Kidney capillary endothelial cell (primary cell): ENCODE results near the gene SLF1.

ENCODE experiments used
- DNase-seq: peaks from one replicate; pipeline ENCODE4 v3.0.0-alpha.2; 2018; ENCODE audit warnings: low spot score

The SLF1 gene

DNA sequence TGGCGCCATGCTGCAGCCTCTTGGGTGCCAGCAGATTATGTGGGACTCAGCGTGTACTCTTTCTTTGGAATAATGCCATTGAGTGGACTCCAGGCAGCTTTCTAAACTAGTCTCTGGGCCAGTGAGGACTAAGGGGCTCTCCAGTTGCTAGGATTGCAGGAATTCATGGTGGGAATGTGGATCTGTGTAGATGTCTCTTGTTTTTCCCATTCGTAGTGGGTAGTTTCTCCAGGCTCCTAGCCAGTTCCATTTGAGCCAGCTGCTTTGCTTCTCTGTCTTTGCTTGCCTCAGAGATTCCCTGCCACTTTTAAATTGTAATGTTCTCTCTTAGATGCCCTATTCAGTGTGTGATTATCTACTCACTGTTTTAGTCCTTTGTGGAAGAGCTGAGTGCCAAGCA lies 42.6 kb downstream of the SLF1 start:
- DNase-seq: no peak

DNA sequence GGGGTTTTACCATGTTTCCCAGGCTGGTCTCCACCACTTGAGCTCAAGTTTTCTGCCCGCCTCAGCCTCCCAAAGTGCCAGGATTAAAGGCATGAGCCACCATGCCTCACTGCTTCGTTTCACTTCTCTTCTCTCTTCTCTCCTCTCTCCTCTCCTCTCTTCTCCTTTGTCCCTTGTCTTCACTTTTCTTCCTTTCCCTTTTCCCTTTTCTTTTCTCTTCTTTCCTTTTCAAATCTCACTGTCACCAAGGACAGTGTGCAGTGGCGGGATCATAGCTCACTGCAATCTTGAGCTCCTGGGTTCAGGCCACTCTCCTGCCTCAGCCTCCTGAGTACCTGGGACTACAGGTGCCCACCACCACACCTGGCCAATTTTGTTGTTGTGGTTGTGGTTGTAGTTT lies 49.5 kb downstream of the SLF1 start:
- DNase-seq: no peak

DNA sequence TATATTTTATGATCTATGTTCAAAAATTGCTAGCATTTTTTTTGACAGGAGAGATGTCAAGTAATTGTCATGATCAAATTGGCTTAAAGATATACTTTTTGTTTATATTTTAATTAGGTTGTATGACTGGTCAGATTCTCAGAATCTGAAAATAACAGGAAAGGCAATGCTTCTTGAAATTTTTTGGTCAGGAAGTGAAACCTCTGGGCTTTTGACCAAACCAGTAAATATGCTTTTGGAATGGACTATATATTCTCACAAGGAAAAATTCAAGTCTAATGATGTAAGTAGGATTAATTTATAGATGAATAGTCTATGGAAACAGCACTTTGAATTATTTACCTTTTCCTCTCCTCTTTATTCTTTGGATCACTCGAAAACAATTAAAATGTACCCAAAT lies 52.3 kb downstream of the SLF1 start:
- DNase-seq: no peak

DNA sequence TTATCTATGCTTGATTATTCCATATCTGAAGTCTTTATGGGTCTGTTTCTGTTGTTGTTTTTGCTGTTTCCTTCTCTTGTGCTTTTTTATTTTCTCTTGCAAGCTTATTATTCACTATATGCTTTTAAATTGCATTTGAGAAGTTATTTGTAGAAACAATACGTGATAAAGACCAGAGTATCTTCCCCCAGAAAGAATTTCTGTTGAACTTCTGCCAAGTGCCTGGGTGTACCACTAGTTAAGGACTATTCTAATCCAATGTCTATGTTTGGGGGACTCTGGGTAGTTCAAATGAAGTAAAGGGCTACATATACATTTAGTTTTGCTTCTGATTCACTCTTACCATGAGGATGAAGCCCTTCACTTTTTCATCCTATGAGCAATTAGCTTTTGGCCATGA lies 54.3 kb downstream of the SLF1 start:
- no peak for DNase-seq

DNA sequence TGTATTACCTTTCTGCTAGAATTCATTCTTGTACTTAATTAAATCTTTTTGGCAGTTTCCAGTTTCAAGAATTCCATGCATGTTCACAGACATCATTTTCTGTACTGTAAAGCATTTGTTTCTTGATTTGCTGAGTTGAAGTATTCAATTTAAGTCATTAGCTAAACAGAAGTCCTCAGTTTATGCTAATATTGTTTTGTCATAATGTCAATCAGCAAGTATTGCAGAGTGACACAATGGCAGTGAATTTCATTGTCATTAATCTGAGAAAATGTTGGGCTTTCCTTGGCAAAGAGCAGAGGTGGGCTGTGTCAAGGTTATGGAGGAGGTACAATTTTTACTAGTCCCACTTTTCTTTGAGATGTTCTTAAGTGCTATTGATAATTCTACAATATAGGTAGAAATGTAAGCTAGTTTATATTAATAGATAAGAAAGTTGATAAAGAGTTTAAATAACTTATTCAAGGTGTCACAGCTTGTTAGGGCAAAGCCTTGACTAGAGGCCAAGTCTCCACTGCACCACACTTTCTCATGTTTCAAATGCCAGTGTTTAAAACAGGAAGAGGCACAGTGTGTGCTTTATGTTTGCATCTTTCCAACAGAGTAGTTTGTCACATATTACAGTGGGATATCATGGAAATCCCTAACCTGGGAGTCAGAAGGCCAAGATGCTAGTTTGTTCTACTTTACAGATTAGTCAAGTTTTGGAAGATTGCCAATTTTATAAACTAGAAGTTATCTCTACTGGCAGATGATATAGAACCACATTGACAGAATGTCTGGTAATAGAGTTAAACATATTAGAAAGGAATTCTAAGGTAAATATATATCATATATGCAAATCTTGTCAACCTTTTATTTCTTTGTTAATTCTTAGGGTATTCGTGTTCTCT lies 56.3 kb downstream of the SLF1 start:
- no peak for DNase-seq

DNA sequence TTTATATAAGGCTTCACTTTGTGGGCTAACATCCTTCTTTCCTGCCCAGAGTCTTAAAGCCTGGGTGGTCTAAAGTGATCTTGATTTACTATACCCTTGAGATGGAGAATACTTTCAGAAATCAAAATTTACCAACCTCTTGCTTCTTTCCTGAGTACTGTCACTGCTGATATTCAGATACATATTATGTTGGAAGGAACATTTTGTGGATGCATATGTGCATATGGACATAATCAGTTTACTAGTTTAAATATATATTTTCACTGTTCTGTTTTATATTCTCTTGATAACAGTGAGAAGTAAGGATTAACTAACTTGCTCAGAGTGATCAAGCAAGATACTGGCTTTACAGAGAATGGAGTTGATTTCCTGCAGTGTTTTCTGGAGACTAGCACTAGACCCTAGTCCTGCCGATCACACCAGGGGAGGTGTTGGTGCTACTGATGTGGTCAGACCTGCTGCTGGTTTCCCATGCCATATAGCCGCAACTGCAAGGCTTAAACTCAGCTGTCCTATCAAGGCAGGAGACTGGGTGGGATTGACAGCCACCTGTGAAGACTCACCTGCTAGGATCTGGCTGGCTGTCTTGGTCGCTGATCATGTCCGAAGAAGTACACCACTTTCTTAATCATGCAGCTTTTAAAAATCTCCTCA lies 57.6 kb downstream of the SLF1 start:
- no peak for DNase-seq

DNA sequence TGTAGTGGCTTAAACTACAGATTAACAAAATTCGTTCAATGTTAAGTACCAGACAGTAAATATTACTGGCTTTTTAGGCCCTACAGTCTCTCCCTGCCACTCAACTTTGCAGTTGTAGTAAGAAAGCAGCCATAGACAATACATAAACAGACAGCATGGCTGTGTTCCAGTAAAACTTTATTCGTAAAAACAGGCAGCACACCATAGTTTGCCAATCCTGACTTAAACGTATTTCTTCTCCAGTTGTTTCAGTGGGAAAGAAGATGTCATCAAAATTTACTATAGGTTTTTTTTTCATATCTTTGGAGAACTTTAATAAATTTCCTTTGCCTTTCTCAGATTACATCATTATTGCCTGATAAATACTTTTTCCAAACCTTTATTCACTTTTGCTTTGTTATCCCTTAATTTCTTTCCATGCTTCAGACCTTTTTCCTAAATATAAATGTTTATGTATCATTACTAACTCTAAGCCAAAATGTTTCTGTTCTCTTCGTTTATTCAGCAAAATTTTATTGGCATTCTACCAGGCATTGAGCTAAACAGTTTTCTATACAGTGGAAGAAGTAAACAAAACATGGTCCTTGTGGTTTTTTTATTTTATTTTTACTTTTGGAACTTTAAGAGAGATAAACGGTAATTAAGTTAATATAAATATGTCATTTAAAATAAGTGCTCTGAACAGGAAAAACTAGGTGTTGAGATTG lies 64.5 kb downstream of the SLF1 start:
- DNase-seq: no peak

DNA sequence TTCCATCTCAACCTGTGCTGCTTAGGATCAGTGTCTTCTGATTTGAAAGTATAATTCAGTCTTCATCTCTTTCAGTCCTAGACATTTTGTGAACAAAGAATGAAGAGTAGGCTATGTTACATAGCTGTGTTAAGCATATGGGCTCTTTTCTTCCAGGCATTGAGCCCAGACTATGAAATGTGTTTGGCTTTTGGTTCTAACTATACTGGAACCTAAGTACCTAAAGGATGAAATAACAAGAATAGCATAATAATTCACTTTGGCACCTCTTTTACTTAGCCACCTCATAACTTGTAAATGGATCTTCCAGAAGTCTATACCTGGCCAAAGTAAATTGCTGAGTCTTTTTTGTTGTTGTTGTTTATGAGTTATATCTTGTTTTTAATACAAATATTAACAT lies 71.4 kb downstream of the SLF1 start:
- DNase-seq: no peak

DNA sequence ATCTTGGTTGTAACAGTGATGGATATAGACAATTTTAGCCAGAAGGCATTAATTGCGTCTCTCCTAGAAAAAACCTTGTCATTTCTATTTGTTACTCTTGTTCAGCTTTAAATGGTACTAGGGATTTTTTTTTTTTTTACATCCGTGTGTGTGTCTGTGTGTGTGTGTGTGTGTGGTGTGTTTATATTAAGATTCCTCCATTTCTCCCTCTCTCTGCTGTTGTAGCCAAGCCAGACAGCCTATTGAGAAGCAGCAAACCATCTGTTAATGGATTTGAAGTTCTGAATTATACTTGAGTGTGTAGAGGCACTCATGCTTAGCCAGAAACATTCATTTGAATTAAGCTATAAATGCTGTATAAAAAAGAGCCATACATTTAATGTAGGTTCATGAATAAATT lies 72.3 kb downstream of the SLF1 start:
- no peak for DNase-seq

DNA sequence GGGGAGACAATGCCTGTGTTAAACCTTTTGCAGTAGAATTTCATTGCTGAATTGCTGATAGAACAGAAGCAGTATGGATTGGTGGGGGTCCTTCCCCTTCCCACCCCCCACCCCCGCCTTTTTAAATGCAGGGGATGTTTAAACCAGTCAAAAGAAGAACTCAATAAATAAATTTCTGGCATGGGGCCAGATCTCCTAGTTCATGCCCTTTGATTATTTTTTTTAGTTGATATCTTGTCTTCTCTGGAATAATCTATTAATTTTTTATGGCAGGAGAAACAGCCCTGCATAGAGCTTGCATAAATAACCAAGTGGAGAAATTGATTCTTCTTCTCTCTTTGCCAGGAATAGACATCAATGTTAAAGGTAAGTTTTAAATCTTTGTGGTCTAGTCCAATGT lies 72.8 kb downstream of the SLF1 start:
- no peak for DNase-seq

DNA sequence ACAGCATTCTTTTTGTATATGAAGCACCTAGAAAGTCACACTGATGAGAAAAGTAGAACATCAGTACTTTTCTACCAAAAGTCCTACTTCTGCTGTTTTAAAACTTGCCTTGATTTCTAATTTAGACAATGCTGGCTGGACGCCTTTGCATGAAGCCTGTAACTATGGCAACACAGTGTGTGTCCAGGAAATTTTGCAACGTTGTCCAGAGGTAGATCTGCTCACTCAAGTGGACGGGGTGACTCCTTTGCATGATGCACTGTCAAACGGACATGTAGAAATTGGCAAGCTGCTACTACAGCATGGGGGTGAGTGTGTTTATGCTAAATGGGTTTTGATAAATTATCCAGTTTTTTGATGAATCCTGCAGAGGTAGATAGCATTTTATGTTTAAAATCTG lies 73.5 kb downstream of the SLF1 start:
- DNase-seq: no peak

DNA sequence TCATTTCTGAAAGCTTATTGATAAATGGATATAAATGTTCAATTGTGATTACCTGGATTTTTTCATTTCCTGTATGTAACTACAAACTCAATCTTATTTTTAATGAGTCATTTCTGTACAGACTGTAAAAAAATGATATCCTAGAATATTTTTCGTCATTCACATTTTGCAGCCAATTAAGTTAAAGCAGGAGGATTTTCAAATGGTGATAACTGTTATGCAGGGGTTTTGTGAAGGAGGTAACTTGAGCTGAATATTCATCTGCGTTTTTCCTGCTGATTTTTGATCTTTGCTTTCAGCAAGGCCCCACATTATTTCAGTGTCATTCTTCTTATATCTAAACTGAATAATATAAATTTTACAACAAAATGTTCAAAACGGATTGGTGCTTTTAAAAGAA lies 74.1 kb downstream of the SLF1 start:
- DNase-seq: no peak

DNA sequence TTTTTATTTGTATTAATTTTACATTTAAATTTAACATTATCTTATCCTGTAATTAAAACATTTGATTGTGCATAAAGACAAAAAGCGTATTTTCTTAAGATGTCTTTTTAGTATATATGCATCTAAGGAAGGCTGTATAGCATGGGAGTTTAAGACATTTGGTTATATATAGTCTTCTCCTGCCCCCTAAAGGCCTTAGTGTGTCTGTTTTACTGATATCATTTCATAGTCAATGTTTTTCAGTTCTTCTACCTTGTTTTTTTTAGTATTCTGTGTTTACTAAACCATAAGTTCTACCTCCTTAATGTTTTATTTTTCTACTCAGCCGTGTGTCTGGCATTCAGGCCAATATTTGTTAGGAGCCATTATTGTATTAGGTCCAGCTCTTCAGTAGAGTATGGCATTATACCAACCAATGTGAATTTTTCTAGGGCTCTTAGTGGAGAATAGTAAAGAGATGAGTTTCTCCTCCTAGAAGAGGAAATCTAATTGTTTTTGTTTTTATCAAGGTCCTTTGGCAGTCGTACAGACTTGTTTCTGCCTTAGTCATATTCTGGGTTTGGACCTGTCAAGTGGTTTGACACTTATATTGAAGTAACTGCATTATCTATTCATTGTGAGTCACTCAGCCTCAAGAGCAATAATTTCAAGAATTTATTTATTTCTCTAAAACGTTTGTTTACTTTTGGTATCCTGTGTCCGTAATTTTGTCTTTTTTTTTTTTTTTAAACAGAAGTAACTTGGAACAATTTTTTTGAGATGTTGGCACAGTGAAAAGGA lies 74.8 kb downstream of the SLF1 start:
- DNase-seq: peak; percentile 73

DNA sequence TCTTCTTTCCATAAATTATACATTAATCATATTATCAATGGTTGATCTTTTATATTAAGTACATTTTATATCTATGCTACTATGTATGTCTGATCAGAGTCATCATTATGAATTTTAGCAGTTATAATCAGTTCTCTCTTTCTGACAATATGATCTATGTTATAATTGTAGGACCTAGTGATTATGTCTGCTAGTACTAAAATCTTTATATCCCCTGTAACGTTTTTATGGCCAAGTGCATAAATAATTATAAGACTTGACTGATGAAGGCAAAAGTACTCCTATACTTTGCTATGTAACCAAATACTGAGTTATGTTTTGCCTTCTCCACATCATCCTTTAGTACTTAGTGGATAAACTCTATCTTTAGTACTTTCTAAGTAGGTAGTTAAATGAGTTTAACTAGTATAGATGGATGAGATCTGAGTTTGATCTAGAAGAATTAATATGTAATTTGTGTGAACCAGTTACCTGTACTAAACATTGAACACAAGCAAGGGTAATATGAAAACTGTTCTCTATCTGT lies 75.4 kb downstream of the SLF1 start:
- no peak for DNase-seq

DNA sequence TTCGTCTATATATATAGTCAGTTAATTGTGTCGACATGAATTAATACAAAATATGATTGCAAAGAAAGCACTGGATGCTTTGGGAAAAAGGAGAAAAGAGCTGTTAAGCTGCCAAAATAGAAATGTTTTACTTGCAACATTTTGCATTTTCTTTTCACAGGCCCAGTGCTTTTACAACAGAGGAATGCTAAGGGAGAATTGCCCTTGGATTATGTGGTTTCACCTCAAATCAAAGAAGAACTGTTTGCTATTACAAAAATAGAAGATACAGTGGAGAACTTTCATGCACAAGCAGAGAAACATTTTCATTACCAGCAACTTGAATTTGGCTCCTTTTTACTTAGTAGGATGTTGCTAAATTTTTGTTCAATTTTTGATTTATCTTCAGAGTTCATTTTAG lies 76.2 kb downstream of the SLF1 start:
- DNase-seq: no peak

DNA sequence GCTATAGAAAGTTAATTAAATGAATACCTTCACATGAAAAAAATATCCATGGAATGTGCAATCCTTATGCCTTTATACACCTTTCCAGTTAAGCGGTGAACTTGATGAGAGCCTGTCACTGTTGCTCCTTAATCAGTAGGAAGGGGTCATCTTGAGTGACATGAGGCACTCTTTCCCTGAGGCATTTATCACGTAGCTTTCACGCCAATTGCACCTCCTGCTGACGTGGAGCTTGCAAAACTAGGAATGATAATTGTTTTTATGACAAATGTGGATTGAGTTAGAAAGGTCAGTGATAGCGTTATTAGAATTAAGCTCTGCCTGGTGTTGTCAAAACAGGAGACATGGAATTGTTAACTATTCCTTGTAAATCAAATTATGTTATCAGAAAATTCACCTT lies 79.7 kb downstream of the SLF1 start:
- no peak for DNase-seq

DNA sequence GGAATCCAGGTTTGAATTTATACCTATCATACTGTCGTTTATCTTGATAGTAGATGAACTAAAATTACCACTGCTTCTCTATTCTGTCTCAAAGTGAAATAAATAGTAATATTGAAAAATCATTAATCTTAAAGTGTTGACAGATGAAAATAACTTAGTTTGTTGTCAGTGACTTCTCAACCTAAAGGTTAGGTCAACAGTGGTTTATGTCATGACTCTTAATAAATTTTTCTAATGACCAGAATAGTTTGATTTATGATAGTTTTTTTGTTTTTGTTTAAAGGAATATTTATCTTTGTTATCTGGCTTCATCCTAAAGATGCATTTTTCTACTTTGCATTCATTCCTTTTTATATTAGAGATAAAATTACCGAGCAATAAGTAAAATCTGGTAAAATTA lies 81.1 kb downstream of the SLF1 start:
- DNase-seq: no peak

DNA sequence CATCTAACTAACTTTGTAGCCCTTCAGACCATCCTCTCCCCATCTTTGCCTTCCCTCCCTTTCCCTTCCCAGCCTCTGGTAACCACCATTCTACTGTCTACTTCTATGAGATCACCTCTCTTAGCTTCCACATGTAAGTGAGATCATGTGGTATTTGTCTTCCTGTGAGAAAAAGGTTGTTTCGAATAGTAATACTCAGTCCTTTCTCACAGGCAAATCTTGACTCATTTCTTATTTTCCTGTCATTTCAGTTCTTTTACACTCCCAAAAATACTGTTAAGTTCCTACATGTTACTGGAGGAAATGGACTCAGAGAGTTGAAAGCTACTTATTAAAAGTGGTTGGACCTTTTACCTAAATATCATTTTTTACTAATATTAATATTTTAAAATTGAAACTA lies 82.1 kb downstream of the SLF1 start:
- peak; percentile 26 for DNase-seq

DNA sequence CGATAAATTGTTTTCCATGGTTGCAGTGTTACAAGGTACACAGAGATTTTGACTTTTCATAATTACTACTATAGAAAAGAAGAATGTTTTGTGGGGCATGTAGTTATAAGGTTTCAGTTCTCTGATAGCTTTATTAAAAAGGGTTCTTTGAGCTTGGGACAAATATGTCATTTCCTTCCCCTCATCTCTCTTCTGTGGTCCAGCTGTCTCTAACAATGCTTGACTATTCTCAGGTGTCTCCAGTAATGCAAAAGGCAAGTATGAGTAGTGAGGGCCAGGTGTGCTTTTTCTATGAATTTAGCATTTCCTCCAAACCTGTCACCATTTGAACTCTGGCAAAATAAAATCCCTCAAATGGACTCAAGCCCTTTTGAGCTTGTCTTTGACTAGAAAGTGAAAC lies 84.3 kb downstream of the SLF1 start:
- DNase-seq: no peak

DNA sequence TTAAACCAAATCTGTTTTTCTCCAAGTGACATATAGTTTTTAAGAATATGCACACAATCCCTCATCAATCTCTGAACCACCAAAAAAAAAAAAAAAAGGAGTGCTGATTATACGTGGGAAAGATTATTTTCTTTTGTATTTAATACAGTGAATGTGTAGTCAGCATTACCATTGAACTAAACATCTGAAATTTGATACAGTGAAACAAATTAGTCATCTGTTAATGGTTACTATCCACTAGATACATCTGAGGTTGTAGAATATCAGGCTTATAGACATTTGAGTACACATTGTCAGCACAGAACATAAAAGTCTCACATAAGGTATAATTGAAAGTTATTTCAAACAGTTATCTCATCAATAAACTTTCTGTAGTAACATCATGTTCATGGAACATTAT lies 87.0 kb downstream of the SLF1 start:
- no peak for DNase-seq

DNA sequence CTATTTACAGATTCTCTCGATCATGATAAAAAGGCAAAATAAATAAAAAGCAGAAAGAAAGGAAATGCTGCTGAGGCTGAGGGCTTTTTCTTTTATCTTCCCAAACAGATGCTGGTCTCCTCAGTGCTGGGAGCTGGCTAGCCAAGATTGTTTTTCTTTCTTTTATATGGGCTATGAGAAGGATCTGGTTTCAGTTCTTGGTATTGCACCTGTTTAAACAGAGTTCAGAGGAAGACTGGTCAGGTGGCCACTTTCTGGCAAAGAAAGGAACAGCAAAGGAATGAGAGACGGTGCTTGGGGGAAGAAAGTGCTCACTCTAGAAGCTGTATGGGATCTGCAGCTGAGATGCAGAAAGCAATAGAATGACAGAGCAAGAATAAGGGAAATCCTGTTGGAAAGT lies 88.9 kb downstream of the SLF1 start:
- DNase-seq: no peak

DNA sequence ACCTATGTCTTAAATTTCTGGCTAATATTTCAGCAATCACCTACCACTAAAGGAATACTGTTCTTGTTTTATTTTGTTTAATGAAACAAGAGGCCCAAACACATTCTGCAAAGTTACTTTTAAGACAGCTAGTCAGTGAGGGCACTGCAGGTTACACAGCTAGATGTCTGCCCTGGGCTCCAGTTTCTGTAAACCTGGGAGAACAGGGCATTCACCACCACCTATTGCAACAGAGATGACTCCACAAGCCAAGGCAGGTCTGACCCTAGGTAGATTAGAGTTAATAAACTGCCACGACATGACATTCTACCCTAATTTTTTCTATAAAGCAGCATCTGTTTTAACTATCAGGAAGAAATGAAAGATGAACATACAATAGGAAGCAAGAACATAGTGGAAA lies 90.8 kb downstream of the SLF1 start:
- no peak for DNase-seq
